Smooth muscle cell (in vitro differentiated cells): ENCODE measurements around the gene CAMSAP1. TPM values are rescaled to one million over a fixed set of nuclear protein-coding genes. Genes with fewer than 3 reads are reported as not detected.

Source experiments
- DNase-seq: peaks from one replicate; lab custom pipeline; 2025; ENCODE audit not compliant: unreplicated experiment; lab: John Stamatoyannopoulos, UW
- H2AFZ ChIP-seq: fragments of 200-600 bp; sonication (generic); 2 replicates; pipeline ENCODE4 v1.6.0; 2016; ENCODE audit warnings: antibody characterized with exemption, low read depth, mild to moderate bottlenecking
- H3F3A ChIP-seq: fragments of 200-600 bp; sonication (generic); 2 replicates; pipeline ENCODE4 v1.6.0; 2017; ENCODE audit warnings: antibody characterized with exemption, low read depth
- H3K27ac ChIP-seq: fragments of 200-600 bp; sonication (generic); 2 replicates; pipeline ENCODE4 v1.5.1; 2016; ENCODE audit warnings: low read depth, mild to moderate bottlenecking
- H3K27me3 ChIP-seq: fragments of 200-600 bp; sonication (generic); 2 replicates; pipeline ENCODE4 v1.6.1; 2016; ENCODE audit warnings: low read depth, mild to moderate bottlenecking
- H3K36me3 ChIP-seq: fragments of 200-600 bp; sonication (generic); 2 replicates; pipeline ENCODE4 v1.5.1; 2016; ENCODE audit warnings: low read depth
- H3K4me1 ChIP-seq: fragments of 200-600 bp; sonication (generic); 2 replicates; pipeline ENCODE4 v1.5.1; 2016; ENCODE audit warnings: low read depth
- H3K4me2 ChIP-seq: fragments of 200-600 bp; sonication (generic); 2 replicates; pipeline ENCODE4 v1.6.0; 2016; ENCODE audit warnings: mild to moderate bottlenecking
- H3K4me3 ChIP-seq: fragments of 200-600 bp; sonication (generic); 2 replicates; pipeline ENCODE4 v1.5.1; 2016; ENCODE audit warnings: mild to moderate bottlenecking
- H3K79me2 ChIP-seq: fragments of 200-600 bp; sonication (generic); 2 replicates; pipeline ENCODE4 v1.6.0; 2016; ENCODE audit warnings: low read depth, mild to moderate bottlenecking
- H3K9ac ChIP-seq: fragments of 200-600 bp; sonication (generic); 2 replicates; pipeline ENCODE4 v1.6.0; 2016; ENCODE audit warnings: low read depth
- H3K9me3 ChIP-seq: fragments of 200-600 bp; sonication (generic); replicated peaks from 2 replicates; pipeline ENCODE4 v1.5.1; 2016; ENCODE audit warnings: low read depth
- H4K20me1 ChIP-seq: fragments of 200-600 bp; sonication (generic); 2 replicates; pipeline ENCODE4 v1.6.0; 2016; ENCODE audit warnings: low read depth
- WGBS: methylation state at CpG from one replicate; pipeline ENCODE4 v1.1.7; 2016; ENCODE audit warnings: low lambda C conversion rate; 5-methylcytosine and 5-hydroxymethylcytosine counted together
- polyA plus RNA-seq: library from polyadenylated mRNA; unstranded; fragments of >200 nt; fragmentation: Nextera tagmentation; extraction: Ambion mirVana; gene quantifications from 2 replicates; pipeline ENCODE4 v1.2.1, GENCODE V29; 2016
- total RNA-seq: library from RNA; depleted of rRNA; stranded (reverse); fragments of >200 nt; gene quantifications from 2 replicates; pipeline ENCODE4 v1.2.3, GENCODE V29; 2014
- TF ChIP-seq, protein P1 (sequence below): fragments of 200-600 bp; sonication (generic); IDR thresholded peaks from 2 replicates; pipeline ENCODE4 v1.5.1; 2017; ENCODE audit warnings: borderline replicate concordance, mild to moderate bottlenecking, antibody characterized with exemption; ENCODE audit not compliant: insufficient read depth, poor library complexity, severe bottlenecking

CAMSAP1 gene
- total and polyA plus RNA-seq, 2 experiments from 2014 or later: 5.4 to 17.8 TPM

- H3K4me3 ChIP-seq: no peak overlapping the region
- H3K9me3 ChIP-seq: no peaks in the 10 kb centered on the region
- no peak overlapping the region for H2AFZ ChIP-seq
- H3K27me3 ChIP-seq: no peaks in the 10 kb centered on the region
- H3K4me1 ChIP-seq: no peaks in the 10 kb centered on the region
- 98% methylated on average over 10 of the region's 10 CpGs for WGBS
- H3K36me3 ChIP-seq: no peaks in the 10 kb centered on the region
- TF ChIP-seq, protein P1, sequence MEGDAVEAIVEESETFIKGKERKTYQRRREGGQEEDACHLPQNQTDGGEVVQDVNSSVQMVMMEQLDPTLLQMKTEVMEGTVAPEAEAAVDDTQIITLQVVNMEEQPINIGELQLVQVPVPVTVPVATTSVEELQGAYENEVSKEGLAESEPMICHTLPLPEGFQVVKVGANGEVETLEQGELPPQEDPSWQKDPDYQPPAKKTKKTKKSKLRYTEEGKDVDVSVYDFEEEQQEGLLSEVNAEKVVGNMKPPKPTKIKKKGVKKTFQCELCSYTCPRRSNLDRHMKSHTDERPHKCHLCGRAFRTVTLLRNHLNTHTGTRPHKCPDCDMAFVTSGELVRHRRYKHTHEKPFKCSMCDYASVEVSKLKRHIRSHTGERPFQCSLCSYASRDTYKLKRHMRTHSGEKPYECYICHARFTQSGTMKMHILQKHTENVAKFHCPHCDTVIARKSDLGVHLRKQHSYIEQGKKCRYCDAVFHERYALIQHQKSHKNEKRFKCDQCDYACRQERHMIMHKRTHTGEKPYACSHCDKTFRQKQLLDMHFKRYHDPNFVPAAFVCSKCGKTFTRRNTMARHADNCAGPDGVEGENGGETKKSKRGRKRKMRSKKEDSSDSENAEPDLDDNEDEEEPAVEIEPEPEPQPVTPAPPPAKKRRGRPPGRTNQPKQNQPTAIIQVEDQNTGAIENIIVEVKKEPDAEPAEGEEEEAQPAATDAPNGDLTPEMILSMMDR: no peak
- no peak for DNase-seq
- H3K9ac ChIP-seq: no peak overlapping the region
- H3F3A ChIP-seq: no peaks in the 10 kb centered on the region
- no peak overlapping the region for H3K27ac ChIP-seq
- no peak overlapping the region for H3K4me2 ChIP-seq
- H4K20me1 ChIP-seq: no peaks in the 10 kb centered on the region
- no peaks in the 10 kb centered on the region for H3K79me2 ChIP-seq
Observed at GRCh38 chr9:135803441-135803840, 103.9 kb downstream of the CAMSAP1 start.

DNA sequence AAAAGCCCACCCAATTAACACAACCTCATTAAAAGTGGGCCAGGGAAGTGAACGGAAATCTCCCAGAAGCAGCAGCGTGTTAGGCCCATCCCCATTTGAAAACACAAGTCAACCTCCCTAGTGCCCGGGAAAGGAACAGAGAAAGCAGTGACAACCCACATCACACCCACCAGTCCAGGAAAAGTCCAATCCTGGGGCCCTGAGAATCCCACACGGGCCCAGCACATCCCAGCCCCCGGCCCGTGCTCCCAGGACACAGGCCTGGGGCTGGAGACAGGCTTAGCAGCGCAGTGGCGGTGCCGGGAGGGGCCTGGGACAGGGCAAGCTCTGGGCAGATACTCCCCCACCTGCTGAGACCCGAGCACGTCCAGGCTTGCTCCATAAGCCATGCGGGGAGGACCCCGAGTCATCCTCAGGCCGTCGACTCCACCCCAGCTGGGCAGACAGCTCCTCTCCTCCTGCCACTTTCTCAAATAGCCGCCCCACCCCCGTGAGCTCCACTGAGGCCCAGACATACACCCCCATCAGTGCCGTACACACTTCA is 104.4 kb downstream of the CAMSAP1 start:
- Histone ChIP-seq H3K4me2 (no peak overlapping the region), H3K9me3 (no peaks in the 10 kb centered on the region), H3F3A (no peaks in the 10 kb centered on the region), H3K4me3 (no peak overlapping the region), H3K4me1 (no peaks in the 10 kb centered on the region), H3K36me3 (no peaks in the 10 kb centered on the region), H3K9ac (no peak overlapping the region), H4K20me1 (no peaks in the 10 kb centered on the region), H3K27ac (no peak overlapping the region), H2AFZ (no peak overlapping the region), H3K27me3 (no peaks in the 10 kb centered on the region), H3K79me2 (no peaks in the 10 kb centered on the region)
- 74% methylated on average over 18 of the region's 18 CpGs for WGBS
- TF ChIP-seq, protein P1: no peak
- DNase-seq: no peak

GRCh38 chr9:135801070-135801469 is 106.3 kb downstream of the CAMSAP1 start:
- WGBS: 96% methylated on average over 6 of the region's 6 CpGs
- Histone ChIP-seq H4K20me1 (no peaks in the 10 kb centered on the region), H3K36me3 (no peaks in the 10 kb centered on the region), H3K4me1 (no peaks in the 10 kb centered on the region), H3K27me3 (no peaks in the 10 kb centered on the region), H3F3A (no peaks in the 10 kb centered on the region), H3K79me2 (no peaks in the 10 kb centered on the region), H3K9ac (no peak overlapping the region), H3K4me2 (no peak overlapping the region), H3K27ac (no peak overlapping the region), H2AFZ (no peak overlapping the region), H3K9me3 (no peaks in the 10 kb centered on the region), H3K4me3 (no peak overlapping the region)
- TF ChIP-seq, protein P1: no peak
- DNase-seq: no peak

DNA sequence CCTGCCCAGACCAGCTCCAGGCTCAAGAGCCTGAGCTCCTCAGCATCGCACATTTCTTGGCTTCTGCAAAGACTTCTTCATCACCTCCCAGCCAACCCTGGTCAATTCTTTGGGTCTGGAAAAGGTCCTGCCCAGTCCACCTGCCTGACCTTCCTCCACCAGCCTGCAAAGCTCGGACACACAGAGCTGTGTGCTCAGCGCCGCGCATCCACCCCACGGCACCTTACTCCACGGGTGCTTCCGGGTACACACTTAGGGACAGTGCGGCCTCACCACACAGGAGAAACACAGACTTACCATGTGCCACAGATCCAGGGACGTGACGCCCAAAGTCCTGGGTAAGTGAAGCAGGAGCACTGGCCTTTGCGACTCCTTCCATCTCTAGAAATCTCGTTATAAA is 108.1 kb downstream of the CAMSAP1 start:
- no peak overlapping the region for H3K9ac ChIP-seq
- no peaks in the 10 kb centered on the region for H3K27me3 ChIP-seq
- no peak overlapping the region for H3K4me2 ChIP-seq
- no peak overlapping the region for H2AFZ ChIP-seq
- no peaks in the 10 kb centered on the region for H3K4me1 ChIP-seq
- WGBS: 95% methylated on average over 13 of the region's 13 CpGs
- no peak overlapping the region for H3K27ac ChIP-seq
- H4K20me1 ChIP-seq: no peaks in the 10 kb centered on the region
- no peak overlapping the region for H3K4me3 ChIP-seq
- TF ChIP-seq, protein P1: no peak
- no peaks in the 10 kb centered on the region for H3K9me3 ChIP-seq
- H3F3A ChIP-seq: no peaks in the 10 kb centered on the region
- no peaks in the 10 kb centered on the region for H3K36me3 ChIP-seq
- DNase-seq: no peak
- no peaks in the 10 kb centered on the region for H3K79me2 ChIP-seq
